Measurements from ENCODE around the gene HECW1. TPM values are rescaled to one million over a fixed set of nuclear protein-coding genes. Genes with fewer than 3 reads are reported as not detected.

The HECW1 gene
- polyA plus RNA-seq, 12 donors: 0.15 to 2.8 (median 0.25) TPM; not detected in 2

- no peak for DNase-seq
These were observed 321.2 kb downstream of the HECW1 start for GRCh38 chr7:43433639-43434038.

- DNase-seq: no peak
These were observed 324.6 kb downstream of the HECW1 start for GRCh38 chr7:43437001-43437400.

GRCh38 chr7:43438897-43439479, 326.5 kb downstream of the HECW1 start:
- no peak for DNase-seq

- no peak for DNase-seq
These were observed 327.4 kb downstream of the HECW1 start for GRCh38 chr7:43439631-43440401.

- DNase-seq: no peak
These were observed 329.0 kb downstream of the HECW1 start for GRCh38 chr7:43441231-43442130.

- peak; percentile 33 for DNase-seq
These were observed 330.9 kb downstream of the HECW1 start for GRCh38 chr7:43443381-43443780.

GRCh38 chr7:43444711-43445578, 332.5 kb downstream of the HECW1 start:
- DNase-seq: no peak

- DNase-seq: no peak
These were observed 337.1 kb downstream of the HECW1 start for GRCh38 chr7:43449577-43449976.

- DNase-seq: no peak
These were observed 338.4 kb downstream of the HECW1 start for GRCh38 chr7:43450894-43451293.

- no peak for DNase-seq
These were observed 342.6 kb downstream of the HECW1 start for GRCh38 chr7:43454936-43455518.

- DNase-seq: no peak
These were observed 343.8 kb downstream of the HECW1 start for GRCh38 chr7:43456200-43456599.

- no peak for DNase-seq
These were observed 346.0 kb downstream of the HECW1 start for GRCh38 chr7:43458330-43459018.

- no peak for DNase-seq
These were observed 346.5 kb downstream of the HECW1 start for GRCh38 chr7:43459019-43459337.

- no peak for DNase-seq
These were observed 348.4 kb downstream of the HECW1 start for GRCh38 chr7:43460733-43461348.

- no peak for DNase-seq
These were observed 349.0 kb downstream of the HECW1 start for GRCh38 chr7:43461349-43462024.

- DNase-seq: peak; percentile 28
These were observed 350.4 kb downstream of the HECW1 start for GRCh38 chr7:43462836-43463235.

- DNase-seq: no peak
These were observed 351.0 kb downstream of the HECW1 start for GRCh38 chr7:43463401-43463980.

GRCh38 chr7:43465581-43466554, 353.4 kb downstream of the HECW1 start:
- DNase-seq: no peak

Data from muscle of arm (tissue), 12 donors.